Transverse colon (tissue), 3 donors: ENCODE data around the gene SLC6A7.

ENCODE experiments used
- EP300 ChIP-seq: sonication (generic); formaldehyde crosslinking; IDR thresholded peaks from one replicate; pipeline ENCODE4 v1.6.1; 2017; ENCODE audit warnings: antibody characterized with exemption, low read depth
- POLR2A ChIP-seq: fragments of 450-650 bp; IDR thresholded peaks from one replicate; pipeline ENCODE4 v1.6.1; 2016; ENCODE audit warnings: antibody characterized with exemption, mild to moderate bottlenecking, moderate library complexity
- TF ChIP-seq, protein P1 (sequence below), 5 experiments: fragments of 200-600 bp in 3 of 5; fragments of 450-650 bp in 2 of 5; sonication (generic) in 3 of 5; IDR thresholded peaks; 1 replicate in 2 of 5; 2 replicates in 3 of 5; pipeline ENCODE4 v1.5.1; 2016 to 2017; ENCODE audit warnings: antibody characterized with exemption in 5 of 5, inconsistent platforms in 3 of 5, mild to moderate bottlenecking in 2 of 5, moderate library complexity in 1 of 5

DNA sequence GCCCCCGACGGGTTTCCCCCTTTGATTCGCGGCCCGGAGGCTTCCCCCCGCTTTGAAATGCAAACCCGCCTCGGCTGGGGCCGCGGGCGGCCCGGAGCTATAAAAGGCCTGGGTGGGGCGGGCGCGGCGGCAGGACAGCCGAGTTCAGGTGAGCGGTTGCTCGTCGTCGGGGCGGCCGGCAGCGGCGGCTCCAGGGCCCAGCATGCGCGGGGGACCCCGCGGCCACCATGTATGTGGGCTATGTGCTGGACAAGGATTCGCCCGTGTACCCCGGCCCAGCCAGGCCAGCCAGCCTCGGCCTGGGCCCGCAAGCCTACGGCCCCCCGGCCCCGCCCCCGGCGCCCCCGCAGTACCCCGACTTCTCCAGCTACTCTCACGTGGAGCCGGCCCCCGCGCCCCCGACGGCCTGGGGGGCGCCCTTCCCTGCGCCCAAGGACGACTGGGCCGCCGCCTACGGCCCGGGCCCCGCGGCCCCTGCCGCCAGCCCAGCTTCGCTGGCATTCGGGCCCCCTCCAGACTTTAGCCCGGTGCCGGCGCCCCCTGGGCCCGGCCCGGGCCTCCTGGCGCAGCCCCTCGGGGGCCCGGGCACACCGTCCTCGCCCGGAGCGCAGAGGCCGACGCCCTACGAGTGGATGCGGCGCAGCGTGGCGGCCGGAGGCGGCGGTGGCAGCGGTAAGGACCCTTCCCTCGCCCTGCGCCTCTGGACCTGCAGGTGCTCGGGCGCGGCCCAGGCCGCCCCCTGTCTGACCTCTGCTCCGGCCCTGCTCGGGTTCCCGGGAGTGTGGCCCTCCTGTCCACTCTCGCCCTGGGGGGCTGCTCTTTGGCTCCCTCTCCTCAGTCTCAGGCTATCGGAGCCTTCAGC, 23.0 kb upstream of the SLC6A7 start, which contains the start of gene CDX1:
- TF ChIP-seq, protein P1, sequence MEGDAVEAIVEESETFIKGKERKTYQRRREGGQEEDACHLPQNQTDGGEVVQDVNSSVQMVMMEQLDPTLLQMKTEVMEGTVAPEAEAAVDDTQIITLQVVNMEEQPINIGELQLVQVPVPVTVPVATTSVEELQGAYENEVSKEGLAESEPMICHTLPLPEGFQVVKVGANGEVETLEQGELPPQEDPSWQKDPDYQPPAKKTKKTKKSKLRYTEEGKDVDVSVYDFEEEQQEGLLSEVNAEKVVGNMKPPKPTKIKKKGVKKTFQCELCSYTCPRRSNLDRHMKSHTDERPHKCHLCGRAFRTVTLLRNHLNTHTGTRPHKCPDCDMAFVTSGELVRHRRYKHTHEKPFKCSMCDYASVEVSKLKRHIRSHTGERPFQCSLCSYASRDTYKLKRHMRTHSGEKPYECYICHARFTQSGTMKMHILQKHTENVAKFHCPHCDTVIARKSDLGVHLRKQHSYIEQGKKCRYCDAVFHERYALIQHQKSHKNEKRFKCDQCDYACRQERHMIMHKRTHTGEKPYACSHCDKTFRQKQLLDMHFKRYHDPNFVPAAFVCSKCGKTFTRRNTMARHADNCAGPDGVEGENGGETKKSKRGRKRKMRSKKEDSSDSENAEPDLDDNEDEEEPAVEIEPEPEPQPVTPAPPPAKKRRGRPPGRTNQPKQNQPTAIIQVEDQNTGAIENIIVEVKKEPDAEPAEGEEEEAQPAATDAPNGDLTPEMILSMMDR (IDR thresholded peaks at IDR 0.05): no peak
- TF ChIP-seq POLR2A (peak; percentile 90), EP300 (no peak)
